ENCODE measurements around the gene VWA5B1.

The VWA5B1 gene

DNA sequence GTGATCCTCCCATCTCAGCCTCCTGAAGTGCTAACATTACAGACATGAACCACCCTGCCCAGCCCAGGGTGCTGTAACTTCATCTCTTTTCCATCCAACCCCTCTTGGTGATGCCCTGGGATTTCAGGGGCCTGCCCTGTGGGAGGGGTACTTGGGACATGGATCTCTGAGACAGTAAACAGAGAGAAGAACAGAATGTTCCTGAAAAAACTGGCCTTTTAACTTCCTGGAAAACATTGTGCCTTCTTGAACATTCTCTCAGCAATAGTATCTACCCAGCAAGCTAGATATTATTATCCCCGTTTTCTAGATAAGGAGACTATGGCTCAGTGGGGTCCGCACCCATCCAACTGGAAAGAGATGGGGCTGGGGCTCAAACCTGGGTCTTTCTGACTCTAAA is 57.0 kb downstream of the VWA5B1 start:
- no peak for DNase-seq (ENCODE audit: low read depth in 2 of 2)

DNA sequence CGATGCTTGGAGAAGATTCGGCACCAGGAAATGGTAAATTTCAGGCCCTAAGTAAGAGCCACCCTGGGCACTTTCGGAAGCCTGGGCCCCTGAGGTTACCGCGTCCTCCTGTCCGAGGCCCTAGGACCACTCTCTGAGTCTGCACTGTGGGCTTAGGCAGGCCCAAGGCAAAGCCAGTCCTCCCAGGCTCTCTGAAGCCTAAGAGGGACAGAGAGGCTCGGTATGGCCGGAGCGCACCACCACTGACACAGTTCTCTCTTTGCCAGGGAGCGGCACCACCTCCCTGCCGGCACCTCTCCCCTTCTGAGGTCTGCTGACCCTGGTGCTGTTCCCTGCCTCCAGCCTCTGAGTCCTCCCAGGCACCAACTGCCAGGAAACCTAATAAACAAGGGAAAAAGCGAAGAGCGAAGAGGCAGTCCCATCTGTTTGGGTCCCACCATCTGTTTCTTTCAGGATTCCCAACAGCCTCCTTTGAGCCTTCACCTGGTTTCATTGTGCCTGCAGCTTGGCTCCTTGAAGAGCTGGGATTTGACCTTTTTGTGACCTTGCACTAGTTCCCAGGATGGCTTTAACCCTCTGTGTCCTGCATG is 57.7 kb downstream of the VWA5B1 start:
- DNase-seq (ENCODE audit: low read depth in 2 of 2): no peak

DNA sequence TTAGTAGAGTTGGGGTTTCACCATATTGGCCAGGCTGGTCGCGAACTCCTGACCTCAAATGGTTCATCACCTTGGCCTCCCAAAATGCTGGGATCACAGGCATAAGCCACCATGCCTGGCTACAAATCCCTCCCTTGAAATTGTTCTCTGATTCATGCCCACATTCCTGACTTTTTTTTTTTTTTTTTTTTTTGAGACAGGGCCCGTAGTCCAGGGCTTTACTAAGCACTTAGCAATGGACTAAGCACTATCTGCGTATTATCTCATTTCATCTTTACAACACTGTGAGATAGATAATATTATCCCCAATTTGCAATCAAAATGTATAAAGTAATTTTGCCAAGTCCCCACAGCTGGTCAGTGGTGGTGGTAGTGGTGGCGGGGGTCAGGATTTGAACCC is 58.9 kb downstream of the VWA5B1 start:
- DNase-seq (ENCODE audit: low read depth in 2 of 2): no peak

DNA sequence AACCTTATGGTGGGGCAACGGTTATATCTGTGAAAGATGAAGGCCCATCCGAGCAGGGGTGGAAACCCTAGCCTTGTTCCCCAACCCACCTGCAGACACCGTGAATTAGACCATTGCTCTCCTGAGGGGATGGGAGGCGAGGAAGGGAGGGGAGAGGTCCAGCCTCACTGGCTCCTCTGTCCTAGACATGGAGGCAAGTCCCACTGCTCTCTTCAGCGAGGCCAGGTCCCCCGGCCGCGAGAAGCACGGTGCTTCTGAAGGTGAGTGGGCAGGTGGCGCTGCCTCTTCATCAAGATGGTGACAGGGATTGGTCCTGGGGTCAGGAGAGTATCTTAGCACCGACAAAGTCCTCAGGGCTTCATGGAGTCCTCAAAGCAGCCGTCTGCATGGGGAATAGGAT is 59.3 kb downstream of the VWA5B1 start:
- DNase-seq (ENCODE audit: low read depth in 2 of 2): no peak

DNA sequence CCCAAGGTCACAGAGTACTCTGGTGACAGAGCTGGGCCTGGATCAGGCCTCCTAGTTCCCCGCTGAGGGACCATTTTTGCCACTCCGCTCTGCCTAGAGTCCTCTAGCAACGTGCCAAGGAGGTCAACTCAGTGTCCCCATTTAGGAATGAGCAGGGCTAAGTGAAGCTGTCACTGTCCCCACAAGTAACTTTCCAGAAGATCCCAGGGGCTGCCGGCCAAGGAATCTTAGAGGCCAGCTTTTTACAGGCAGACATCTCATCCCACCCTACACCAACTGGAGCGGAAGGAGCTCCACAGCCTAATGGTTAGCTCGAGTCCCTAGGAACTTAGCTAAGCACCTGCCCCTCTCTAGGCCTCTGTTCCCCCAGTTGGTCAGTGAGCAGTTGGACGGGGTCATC is 59.7 kb downstream of the VWA5B1 start:
- DNase-seq (ENCODE audit: low read depth in 2 of 2): no peak

DNA sequence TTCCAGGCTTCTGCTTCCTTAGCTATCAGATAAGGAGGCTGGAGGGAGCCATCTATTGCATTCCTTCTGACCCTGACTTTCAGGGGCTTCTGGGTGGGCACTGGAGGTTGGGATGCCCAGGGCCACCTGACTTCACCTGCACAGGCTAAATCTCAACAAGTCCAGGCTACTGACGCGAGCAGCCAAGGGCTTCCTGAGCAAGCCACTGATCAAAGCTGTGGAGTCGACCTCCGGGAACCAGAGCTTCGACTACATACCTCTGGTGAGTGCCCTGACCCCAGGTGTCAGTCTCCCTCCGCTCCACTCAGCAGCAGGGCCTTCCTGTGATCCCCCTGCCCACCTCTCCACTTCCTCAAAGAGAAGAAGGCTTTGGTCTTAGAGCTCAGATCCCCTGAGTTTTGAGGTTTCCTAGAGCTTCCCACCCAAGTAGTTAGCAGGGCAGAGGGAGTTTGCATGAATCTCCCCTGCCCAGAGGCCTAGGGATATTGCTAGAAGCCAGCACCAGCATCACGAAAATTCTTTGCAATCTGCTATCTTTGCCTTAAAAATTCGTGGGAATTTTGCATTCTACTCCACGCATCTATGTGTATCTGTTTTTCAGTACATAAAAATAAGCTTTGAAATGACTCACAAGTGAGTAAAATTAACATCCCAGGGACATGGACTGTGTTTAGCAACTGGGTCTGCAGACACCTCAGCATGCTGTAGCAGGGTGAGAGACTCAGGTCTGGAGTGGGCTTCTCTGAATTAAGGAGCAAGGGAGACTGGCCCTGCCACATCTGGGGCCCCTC is 61.4 kb downstream of the VWA5B1 start:
- DNase-seq (ENCODE audit: low read depth in 2 of 2): no peak

DNA sequence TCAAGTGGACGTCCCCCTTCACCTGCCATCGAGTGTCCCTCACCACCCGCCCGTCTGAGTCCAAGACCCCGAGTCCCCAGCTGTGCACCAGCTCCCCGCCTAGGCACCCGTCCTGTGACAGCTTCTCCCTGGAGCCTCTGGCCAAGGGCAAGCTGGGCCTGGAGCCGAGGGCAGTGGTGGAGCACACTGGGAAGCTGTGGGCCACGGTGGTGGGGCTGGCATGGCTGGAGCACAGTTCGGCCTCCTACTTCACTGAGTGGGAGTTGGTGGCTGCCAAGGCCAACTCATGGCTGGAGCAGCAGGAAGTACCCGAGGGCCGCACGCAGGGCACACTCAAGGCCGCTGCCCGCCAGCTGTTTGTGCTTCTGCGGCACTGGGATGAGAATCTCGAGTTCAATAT is 63.2 kb downstream of the VWA5B1 start:
- no peak for DNase-seq (ENCODE audit: low read depth in 2 of 2)

DNA sequence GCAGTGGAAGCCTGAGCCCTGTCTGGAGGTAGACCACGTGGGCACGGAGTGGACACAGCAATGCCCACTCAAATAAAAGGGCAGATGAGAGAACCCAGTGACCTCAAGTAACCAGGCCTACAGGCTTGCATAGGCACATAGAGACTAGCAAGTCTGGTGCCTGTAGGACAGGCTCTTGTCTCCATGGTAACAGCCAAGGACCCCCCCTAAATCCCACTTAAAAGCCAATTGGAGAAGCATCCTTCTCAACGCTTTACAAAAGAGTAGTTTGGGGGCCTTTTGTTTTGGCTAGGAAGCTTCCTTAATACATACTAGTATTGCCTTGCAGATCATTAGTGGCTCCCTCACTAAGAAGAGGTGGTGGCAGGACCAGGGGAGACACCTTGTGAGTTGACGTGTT is 63.9 kb downstream of the VWA5B1 start:
- no peak for DNase-seq (ENCODE audit: low read depth in 2 of 2)

DNA sequence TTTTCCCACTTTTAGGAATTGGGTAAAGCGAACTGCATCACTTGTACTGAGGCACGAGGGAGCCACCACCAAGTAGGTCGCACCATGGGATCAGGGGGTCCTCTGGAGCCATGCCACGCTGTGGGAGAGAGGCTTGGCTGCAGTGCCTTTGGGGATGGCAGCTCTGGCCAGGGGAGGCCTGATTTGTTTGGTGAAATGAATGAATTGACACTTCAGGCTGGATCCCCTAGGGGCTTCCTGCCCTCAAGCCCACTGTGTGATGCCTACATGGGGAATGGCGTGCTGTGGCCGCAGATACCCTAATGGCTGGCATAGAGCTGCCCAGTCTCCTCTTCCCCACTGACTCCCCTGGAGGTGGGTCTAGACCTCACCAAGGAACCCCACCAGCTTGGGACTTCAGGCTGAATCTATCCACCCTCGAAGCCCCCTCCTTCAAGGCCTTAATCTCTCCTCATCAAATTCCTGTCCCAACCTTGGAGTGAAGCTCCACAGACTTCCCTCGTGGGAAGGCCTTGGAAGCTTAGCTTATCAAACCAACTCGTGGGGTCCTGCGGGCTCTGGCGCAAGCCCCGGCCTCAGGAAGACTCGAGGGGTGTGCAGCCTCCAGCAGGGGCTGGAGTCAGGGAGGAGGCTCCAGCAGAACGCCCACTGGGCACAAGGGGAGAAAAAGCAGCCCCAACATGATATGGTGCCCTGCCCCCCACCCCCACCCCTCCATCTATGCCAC is 64.6 kb downstream of the VWA5B1 start:
- DNase-seq (ENCODE audit: low read depth in 2 of 2): no peak

DNA sequence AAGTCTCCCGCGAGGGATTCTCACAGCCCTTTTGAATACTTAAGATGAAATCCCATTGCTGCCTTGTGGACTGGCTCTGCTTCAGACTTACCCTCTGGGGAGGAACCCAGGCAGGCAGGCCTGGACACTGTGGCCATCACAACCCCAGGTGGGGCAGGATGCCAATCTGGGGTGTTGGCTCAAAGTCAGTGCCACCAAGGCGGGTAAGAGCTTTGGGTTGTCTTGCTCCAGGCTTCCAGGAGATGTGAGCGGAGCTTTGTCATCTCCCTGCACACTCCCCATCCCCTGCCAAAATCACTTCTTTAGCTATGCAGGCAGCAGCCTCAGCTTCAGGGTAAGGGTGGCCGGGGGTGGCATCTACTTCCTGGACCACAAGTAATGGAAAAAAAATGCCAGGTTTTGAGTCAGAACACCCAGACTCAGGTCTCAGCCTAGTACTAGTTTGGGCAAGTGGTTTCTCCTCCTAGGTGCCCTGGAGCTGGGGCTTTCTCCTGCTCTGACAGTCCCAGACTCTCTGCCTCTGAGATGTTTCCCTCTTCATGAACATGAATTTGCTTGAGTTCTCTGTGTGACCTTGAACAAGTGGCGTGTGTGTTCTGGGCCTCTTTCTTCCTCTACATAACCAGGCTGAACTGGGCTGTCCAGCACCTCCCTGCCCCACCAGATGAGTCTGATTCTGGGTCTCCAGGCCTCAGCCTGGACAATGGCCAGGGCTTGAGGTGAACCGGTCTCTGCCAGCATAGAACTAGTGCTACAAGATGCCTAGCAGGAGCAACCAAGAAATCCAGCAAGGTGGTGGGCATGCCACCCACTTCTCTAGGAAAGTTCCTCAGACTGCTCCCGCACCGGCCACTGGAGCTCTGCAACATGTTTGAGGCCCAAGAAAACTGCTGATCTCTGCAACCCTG is 65.4 kb downstream of the VWA5B1 start:
- no peak for DNase-seq (ENCODE audit: low read depth in 2 of 2)

DNA sequence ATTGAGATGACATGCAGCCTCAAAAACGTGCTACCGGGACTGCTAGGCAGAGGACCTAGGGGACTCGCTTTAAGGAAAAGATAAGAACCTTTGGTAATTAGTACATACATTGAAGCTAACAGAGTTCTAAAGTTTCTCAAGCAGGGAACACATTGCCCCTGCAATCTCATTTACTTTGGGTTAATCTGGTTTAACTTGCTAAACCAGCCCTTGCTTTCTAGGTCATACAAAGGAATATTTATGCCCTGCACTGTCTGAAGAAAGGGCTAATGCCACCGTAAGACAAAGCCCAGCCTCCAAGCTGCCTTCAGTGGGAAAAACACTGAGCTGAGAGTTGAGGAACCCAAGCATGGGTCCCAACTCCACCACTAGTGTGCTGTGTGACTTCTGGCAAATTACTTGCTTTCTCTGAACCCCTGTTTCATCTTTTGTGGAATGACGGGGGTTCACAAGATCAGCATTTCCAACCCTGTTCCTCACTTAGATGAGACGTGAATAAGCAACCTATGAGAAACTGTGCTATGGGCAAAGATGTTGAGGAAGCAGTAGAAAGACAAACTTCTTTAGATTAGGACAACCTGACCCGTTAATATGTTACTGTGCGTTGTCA is 66.3 kb downstream of the VWA5B1 start:
- no peak for DNase-seq (ENCODE audit: low read depth in 2 of 2)

DNA sequence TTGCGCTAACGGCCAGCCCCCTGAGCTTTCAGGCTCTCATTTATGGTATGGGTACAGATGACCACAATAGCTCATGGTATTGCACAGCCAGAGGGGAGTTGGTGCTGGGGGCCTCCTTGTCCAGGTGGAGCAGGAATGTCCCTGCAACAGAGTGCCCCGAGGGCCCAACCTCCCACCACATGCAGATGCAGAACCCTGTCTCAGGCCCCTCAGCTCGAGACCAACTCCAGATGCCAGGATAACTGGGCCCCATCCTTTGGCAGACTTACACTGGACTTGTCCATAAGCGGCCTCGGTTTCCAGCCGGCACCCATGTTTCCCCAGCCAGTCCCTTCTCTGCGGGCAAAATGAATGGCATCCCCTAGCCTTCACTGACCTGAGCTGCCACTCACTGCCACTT is 67.1 kb downstream of the VWA5B1 start:
- DNase-seq (ENCODE audit: low read depth in 2 of 2): no peak

DNA sequence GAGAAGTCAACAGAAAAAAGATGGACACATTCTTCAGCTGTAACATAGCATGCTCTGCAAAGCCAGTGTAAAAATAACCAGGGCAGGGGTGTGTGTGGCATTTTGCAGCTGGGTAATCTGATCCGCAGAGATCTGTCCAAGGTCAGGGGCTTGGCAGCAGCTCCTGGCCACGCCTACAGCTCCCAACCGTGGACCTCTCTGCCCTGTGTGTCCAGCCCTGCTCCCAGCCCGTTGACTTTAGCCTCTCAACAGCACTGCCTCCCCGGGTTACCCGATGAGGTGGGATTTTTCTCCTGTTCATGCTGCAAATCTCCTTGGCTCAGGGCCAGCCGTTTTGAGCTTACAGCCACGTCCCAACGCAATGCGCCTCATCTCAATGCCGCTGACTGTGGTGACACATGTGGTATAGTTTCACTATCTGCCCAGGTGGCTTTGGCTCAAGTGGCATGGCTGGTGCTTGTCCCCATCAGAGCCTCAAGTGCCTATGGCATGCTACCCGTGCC is 68.1 kb downstream of the VWA5B1 start:
- DNase-seq (ENCODE audit: low read depth in 2 of 2): no peak

DNA sequence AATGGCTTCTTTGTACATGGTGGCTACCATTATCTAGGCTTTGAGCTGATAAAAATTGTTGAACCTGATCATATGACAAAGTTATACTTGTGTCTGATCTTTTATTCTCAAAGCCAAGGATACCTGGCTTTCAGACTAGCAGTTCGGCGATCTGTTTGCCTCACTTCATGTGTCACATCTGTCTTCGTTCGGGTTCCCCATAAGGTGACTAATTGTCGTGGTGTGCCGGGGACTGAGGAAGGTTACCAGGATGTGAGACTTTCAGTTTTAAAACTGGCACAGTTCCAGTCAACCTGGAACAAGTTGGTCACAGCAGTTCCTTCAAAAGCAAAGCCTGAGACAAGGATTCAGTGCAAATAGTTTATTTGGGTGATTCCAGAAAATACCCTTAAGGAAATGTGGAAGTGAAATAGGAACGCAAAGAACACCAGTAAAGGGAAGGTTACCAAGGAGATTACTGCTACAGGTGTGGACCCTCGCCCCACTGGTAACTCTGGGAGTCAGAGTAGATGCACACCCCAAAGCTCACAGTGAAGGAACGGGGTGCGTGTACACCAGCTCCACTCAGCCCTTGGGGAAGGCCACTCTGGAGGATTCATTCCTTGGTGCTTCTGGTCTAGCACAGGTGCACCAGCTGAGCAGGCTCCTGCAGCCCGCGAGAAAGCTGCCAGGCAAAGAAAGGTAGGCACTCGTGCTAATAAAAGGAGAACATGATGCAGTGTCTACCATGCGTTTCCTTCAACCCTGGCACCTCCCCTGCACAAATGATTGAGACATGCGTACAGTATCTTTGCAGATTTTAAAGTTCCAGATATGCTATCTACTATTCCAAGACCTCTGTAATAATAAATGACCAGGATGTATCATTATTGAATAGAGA is 69.0 kb downstream of the VWA5B1 start:
- peak; percentile 44 to 64 for DNase-seq (ENCODE audit: low read depth in 2 of 2)

DNA sequence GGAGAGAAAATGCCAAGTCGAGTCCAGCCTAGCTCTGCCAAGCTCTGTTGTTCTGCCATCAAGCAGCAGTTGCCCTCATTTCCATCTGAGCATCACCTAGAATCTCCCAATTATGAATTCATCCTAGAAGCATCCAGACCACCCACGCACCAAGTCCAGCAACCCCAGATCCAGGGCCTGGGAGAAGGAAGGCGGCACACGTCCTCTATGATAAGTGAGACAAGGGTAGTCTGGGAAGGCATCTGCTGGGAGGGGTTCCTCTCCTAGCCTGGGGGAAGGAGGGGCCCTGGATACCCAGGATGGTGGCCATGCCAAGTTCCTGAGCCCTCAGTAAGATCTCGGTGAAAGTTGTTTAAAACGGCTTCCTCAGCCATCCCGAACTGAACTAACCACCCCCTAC is 70.7 kb downstream of the VWA5B1 start:
- DNase-seq (ENCODE audit: low read depth in 2 of 2): no peak

DNA sequence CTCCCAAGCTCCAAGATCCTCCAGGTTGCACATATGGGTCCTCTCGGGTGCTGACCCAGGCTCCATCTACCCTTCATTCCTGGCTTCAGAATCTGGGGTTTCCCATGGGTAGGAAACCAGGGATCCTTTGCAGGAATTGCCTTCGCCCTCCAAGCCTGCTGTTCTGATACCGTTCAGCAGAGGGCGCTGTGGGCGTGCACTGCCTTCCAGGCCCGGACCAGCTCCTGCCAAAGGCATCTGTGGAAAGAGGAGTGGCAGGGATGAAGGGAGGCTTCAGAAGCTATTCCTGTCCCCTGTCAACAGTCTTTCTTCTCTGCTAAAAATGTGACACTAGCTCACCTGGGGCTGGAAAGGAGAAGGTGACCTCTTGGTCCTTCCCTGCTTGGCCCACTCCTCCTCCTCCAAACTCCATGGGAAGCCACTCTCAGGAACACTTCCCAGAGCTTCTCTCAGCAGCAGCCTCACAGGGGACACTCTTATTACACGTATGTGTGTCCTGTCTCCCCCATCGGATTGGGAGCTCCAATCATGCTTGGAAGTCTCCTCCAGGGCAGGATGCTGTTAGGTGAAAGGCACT is 71.2 kb downstream of the VWA5B1 start:
- peak in 1 of 2 experiments; percentile 36 for DNase-seq (ENCODE audit: low read depth in 2 of 2)

DNA sequence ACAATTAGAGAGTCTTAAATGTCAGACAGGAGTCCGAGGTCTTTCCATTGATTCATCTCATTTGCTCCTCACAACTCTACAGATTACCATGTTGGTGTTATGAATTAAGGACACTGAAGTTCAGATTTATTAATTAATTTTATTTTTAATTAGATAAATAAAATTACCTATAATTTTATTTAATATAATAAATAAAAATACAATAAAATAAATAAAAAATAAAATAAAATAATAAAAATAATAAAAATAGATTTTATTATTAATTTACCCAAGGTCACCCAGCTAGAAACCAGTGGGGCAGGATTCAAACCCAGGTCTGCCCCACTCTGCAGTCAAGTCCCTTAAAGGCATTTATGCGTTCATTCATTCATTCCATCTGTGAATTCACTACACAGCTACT is 72.2 kb downstream of the VWA5B1 start:
- no peak for DNase-seq (ENCODE audit: low read depth in 2 of 2)

DNA sequence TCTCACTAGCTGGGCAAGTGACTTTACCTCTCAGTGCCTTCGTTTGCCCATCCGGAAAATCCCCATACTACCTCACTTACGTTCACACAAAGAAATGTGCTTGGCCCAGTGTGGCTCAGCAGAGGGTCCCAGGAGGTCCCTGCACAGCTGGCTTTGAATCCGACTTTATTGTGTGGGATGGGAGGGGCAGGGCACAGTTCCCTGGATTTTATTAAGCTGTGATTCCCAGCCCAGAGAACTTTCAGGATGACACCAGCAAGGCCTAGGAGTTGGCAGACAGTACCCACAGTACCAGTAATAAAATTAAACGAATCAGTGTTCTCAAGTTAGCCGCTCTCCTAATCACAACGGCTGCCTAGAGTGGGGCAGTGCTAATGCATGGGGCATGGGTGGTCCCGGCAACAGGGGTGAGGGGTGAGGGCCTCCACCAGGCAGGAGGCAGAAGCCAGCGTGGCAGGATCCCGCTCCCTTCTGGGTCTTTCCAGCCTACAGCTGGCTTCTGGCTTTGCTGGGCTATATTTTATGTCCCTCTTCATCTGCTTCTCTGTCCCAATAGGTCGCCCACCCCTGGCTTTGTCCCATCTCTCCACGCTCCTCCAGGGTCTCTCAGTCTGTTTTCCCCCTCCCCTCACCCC is 74.9 kb downstream of the VWA5B1 start:
- DNase-seq (ENCODE audit: low read depth in 2 of 2): no peak

DNA sequence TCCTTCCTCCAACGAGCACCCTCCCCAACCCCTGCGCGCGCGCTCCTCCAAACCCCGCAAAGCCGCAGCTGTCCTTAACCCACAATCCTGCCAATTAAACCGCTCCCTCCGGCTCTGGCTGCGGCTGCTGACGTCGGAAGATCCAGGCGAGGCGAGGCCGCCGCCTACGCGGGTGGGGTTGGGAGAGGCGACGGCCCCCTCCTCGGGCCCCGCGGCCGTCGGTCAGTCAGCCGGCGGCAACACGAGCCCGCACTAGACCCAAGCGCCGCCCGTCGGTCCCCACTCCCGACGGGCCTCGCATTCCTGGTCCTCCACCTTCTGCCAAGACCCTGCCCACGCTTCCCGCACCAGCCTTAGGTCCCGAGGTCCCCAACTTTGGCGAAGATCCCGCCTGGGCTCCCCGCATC is 75.4 kb downstream of the VWA5B1 start:
- DNase-seq (ENCODE audit: low read depth in 2 of 2): no peak
